ENCODE measurements around the gene RBPMS2. TPM values are rescaled to one million over a fixed set of nuclear protein-coding genes. Genes with fewer than 3 reads are reported as not detected.
"Not testable (repeated sequence)": the region's sequence is repeated elsewhere in the genome, so short reads cannot be mapped to it uniquely, and the experiment has no call there.

The RBPMS2 gene
- total RNA-seq, 2 donors from 2014 or later: 5.3 to 9.4 TPM

GRCh38 chr15:64763021-64763420, 12.4 kb downstream of the RBPMS2 start:
- intact Hi-C loops (cut with DNase I): no loop called here
- DNase-seq (ENCODE audit: low spot score): no peak

GRCh38 chr15:64762546-64762945, 12.8 kb downstream of the RBPMS2 start:
- DNase-seq (ENCODE audit: low spot score): no peak
- intact Hi-C loops (cut with DNase I): no loop called here

- DNase-seq (ENCODE audit: low spot score): no peak
- intact Hi-C loops (cut with DNase I): no loop called here
These were observed 14.2 kb downstream of the RBPMS2 start for GRCh38 chr15:64761156-64761555.

GRCh38 chr15:64760056-64760455, 15.3 kb downstream of the RBPMS2 start:
- no peak for DNase-seq (ENCODE audit: low spot score)
- intact Hi-C loops (cut with DNase I): no loop called here

GRCh38 chr15:64755427-64755940, 19.9 kb downstream of the RBPMS2 start:
- no peak for DNase-seq (ENCODE audit: low spot score)
- intact Hi-C loops (cut with DNase I): no loop called here

- intact Hi-C loops (cut with DNase I): no loop called here
- no peak for DNase-seq (ENCODE audit: low spot score)
These were observed 20.5 kb downstream of the RBPMS2 start for GRCh38 chr15:64754663-64755426.

GRCh38 chr15:64753480-64754185, 21.8 kb downstream of the RBPMS2 start:
- DNase-seq (ENCODE audit: low spot score): no peak
- intact Hi-C loops (cut with DNase I): no loop called here

- no peak for DNase-seq (ENCODE audit: low spot score)
- intact Hi-C loops (cut with DNase I): no loop called here
These were observed 23.9 kb downstream of the RBPMS2 start for GRCh38 chr15:64751464-64751863.

GRCh38 chr15:64749999-64750657, 25.3 kb downstream of the RBPMS2 start:
- intact Hi-C loops (cut with DNase I): no loop called here
- DNase-seq (ENCODE audit: low spot score): no peak

- intact Hi-C loops (cut with DNase I): no loop called here
- DNase-seq (ENCODE audit: low spot score): no peak
These were observed 26.2 kb downstream of the RBPMS2 start for GRCh38 chr15:64749167-64749566.

GRCh38 chr15:64748251-64748650, 27.1 kb downstream of the RBPMS2 start:
- intact Hi-C loops (cut with DNase I): no loop called here
- no peak for DNase-seq (ENCODE audit: low spot score)

- no peak for DNase-seq (ENCODE audit: low spot score)
- intact Hi-C loops (cut with DNase I): no loop called here
These were observed 27.8 kb downstream of the RBPMS2 start for GRCh38 chr15:64747578-64747977.

- no peak for DNase-seq (ENCODE audit: low spot score)
- intact Hi-C loops (cut with DNase I): no loop called here
These were observed 28.5 kb downstream of the RBPMS2 start for GRCh38 chr15:64746921-64747320.

- intact Hi-C loops (cut with DNase I): no loop called here
- DNase-seq (ENCODE audit: low spot score): no peak
These were observed 29.0 kb downstream of the RBPMS2 start for GRCh38 chr15:64746356-64746755.

GRCh38 chr15:64743691-64744090, 31.7 kb downstream of the RBPMS2 start:
- intact Hi-C loops (cut with DNase I): loop anchor here in 1 of 2 donors (5.0 kb wide), 1 partner anchor 69 kb away; no protein-coding TSS in a partner anchor
- DNase-seq (ENCODE audit: low spot score): no peak

GRCh38 chr15:64742921-64743320, 32.5 kb downstream of the RBPMS2 start:
- DNase-seq (ENCODE audit: low spot score): no peak
- intact Hi-C loops (cut with DNase I): loop anchor here in 1 of 2 donors (5.0 kb wide), 1 partner anchor 69 kb away; no protein-coding TSS in a partner anchor

- intact Hi-C loops (cut with DNase I): loop anchor here in 1 of 2 donors (5.0 kb wide), 1 partner anchor 70 kb away; no protein-coding TSS in a partner anchor
- DNase-seq (ENCODE audit: low spot score): no peak
These were observed 33.0 kb downstream of the RBPMS2 start for GRCh38 chr15:64742385-64742784.

- not testable (repeated sequence) for DNase-seq (ENCODE audit: low spot score)
- intact Hi-C loops (cut with DNase I): loop anchor here in 1 of 2 donors (5.0 kb wide), 1 partner anchor 71 kb away; no protein-coding TSS in a partner anchor
These were observed 33.7 kb downstream of the RBPMS2 start for GRCh38 chr15:64741708-64742107.

GRCh38 chr15:64740311-64741170, 34.8 kb downstream of the RBPMS2 start:
- intact Hi-C loops (cut with DNase I): loop anchor here in 1 of 2 donors (5.0 kb wide), 1 partner anchor 72 kb away; no protein-coding TSS in a partner anchor
- no peak for DNase-seq (ENCODE audit: low spot score)

Measured in posterior vena cava (tissue), 2 donors.